Stimulated activated CD8-positive, alpha-beta memory T cell treated with anti-CD3 and anti-CD28 coated beads, Interleukin-12 subunit alpha, Interleukin-12 subunit beta, amount 100 ng/mL, for 24 hours (primary cell): ENCODE measurements around the gene THSD4.

Experiments used
- DNase-seq: peaks from one replicate; pipeline ENCODE4 v3.0.0-alpha.2; 2020; ENCODE audit errors: extremely low read depth

Gene THSD4

DNA sequence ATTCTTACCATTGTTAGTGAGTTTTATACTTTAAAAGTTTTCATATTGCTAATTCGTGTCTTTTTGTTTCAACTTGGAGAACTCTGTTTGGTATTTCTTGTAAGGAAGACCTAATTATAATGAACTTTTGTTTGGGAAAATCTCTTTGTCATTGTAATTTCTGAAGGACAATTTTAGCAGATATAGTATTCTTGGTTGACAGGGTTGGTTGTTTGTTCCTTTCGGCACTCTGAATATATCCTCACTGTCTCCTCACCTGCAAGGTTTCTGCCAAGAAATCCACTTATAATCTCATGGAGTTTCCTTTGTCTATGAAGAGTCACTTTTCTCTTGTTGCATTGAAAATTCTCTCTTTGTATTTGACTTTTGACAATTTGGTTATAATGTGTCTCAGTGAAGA, 469.9 kb downstream of the THSD4 start:
- no peak for DNase-seq

DNA sequence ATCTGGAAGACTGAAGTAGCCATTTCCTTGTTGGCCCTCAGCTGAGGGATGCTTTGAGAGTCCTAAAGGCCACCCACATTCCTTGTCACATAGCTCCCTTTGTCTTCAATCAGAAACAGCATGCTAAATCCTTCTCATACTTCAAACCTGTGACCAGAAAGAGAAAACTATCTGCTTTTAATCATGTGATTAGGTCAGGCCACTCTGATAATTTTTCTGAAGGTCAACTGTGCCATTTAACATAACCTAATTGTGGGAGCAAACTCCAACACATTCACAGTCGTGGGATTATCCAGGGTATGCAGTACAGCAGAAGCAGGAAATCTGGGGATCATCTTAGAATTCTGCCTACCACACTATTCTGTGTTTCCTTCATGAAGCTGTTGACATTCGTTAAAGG, 471.2 kb downstream of the THSD4 start:
- no peak for DNase-seq

DNA sequence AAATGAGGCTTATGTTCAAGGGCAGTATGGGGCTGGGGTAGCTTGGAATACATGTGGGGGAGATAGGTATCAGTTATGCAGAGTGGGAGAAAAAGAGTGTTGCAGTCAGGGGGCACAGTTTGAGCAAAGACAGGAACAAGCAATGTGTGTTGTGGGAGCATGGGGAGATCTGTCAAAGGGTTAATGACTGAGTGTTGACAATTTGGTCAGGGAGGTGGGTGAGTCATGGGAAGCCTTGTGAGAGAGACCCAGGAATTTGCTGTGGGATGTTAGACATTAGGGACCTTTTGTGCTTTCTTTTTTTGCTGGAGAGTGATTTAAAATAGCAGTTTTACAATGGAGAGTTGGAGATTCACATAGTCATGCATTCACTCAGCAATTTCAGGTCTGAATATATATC, 473.5 kb downstream of the THSD4 start:
- DNase-seq: no peak

DNA sequence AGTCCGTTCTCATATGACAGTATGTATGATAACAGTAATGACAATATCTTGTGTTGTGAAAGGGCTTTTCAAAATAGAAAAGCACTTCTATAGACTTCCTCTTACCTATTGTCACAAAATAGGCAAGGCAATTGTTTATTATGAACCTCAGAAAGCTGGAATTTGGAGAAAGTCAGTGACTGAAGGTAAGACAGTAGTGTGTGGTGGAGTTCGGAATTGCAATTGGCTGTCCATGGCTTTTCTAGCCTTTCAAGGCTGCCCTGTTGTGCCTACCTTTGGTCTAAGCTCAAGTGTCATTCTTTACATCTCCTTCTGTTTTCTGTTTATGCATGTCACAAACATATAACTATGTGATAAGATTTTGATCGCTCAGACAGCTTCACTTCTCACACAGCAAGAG, 475.8 kb downstream of the THSD4 start:
- DNase-seq: no peak

DNA sequence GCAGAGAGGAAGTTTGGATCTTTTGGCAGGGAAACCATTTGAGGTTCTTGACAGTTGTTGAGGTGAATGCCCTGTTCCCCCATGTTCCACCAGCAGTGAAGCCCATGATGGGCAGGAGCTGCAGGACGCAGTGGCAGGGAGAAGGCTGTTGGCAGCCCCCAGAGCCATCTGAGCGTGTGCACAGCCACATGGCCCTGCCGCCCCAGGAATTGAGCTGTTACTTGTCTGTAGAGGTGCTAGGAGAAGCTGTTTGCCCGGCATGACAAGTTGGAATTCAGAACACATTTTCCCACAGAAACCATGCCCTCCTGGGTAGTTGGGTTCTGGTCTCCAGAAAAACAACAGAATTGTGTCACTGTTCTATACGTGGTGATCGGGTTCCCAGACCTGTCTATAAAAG, 476.9 kb downstream of the THSD4 start:
- DNase-seq: no peak

DNA sequence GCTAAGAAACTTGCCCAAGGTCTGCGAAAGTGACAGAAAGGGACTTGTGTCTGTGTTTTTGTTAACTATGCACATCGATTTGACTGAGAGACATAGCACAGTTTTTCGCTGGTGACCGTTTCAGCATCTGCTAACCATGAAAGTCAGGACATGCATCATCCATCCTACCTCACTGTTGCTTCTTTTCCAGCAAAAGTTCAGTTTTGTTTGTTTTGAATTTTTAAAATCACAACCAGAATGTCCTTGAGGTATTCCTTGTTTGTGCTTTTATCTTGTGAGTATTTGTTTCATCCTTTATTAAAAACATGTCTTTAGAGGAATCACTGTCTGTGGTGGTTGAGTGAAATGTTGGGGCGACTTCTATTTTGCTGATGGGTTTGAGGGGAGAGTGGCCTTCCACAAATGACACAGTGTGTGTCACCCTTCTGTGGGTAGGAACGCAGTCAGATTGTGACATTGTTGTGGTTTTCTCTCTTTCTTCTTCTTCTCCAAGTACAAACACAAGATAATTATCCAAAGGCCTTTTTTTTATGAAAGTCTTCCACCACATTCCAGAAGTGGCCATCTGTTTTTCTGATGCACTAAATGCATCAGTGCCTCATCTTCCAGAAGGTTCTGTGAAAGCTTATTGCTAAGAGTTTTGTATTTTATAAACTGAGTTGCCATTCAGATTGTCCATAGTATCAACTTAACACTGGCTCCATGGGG, 480.7 kb downstream of the THSD4 start:
- no peak for DNase-seq

DNA sequence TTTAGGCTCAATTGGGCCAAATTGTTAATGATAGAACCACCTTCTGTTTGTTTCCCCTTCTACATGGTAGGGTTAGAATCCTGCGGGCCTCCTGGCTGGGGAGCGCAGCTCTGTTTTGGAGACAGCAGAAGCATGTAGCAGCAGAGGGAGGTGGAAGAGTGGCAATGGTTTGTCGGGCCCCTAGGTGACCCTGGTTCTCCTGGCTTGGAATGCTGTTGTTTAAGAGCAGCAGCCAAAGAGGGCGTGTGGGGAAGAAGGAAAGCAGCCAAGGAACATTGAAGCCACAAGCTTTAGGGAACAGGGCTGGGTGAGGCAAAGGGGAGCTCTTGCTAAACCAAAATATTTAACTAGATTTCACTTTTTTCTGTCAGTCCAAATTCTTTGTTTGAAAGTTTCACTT, 481.4 kb downstream of the THSD4 start:
- DNase-seq: no peak

DNA sequence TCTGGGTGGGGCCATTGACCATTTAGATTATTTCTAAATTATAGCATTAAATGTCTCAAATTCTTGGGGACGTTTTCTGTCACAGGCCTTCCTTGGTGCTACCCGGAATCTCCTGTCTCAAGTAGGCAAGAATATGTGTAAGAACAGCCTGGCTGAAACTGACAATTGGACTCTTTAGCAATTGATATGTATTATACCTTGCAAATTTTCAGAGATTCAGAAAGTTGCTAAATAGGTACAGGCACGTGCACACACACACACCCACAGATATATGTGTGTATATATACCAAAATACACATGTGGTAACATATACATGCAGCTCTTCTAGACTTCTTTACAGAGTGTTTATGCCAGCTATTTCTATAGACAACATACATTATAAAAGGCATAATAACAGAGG, 481.9 kb downstream of the THSD4 start:
- no peak for DNase-seq

DNA sequence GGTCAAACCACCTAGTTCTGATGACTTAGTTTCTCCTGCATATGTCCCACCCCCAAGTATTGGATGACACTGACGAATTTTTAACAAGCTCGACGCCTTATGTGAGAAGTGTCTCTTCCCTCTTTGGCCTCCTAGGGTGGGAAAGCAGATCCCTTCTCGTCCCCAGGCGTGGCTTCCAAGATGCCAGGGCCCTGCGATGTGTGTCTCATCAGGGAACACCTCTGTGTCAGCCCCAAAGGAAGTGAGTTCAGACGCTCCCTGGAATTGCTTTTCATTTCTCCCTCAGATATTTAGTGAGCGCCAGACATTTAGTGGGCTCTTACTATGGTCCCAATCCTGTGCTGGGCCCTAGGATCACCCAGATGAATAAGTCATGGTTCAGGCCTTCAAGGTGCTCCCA, 482.4 kb downstream of the THSD4 start:
- no peak for DNase-seq

DNA sequence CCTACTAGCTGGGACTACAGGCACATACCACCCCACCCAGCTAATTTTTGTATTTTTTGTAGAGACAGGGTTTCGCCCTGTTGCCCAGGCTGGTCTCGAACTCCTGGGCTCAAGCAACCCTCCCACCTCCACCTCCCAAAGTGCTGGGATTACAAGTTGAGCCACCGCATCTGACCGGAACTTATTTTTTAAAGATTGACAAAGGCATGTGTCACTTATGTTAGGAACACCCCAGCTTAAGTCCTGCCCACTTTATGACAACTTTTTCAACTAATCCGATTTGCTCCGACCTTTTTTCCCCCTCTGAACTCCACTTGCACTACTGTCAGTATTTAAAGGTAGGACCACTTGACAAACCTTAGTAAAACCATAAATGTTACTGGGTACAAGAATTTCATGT, 483.5 kb downstream of the THSD4 start:
- no peak for DNase-seq

DNA sequence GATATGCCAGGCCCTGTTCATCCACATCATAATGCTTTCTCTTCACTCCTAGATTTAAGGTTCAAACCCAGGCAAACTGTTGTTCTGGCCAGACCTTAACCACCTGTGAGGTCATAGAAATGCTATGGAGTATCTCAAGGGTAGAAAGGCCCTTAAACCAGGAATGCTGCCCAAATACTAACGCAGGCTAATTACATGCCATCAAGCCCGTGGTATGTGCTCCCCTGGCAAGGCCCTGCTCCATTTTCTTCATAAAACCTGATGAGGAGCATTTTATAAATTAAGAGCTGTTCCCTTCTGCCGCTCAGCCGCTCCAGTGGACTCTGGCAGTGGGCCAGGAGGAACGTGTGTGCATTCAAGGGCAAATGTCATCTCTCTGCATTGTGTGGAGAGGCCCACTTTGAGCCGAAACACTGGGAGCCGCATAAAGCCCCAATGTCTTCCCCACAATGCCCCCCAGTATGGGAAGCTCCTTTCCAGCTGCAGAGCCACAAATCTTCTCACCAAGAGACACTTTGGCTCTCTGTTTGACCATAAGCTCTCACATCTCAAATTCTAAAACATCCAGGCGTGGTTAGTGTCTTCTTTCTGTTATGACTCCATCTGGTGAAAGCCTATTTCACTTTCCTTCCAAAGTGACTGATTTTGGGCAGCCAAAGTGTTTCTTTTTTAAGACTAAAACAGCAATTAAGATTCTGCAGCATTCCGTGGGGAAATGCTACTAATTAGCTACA, 484.3 kb downstream of the THSD4 start:
- no peak for DNase-seq

DNA sequence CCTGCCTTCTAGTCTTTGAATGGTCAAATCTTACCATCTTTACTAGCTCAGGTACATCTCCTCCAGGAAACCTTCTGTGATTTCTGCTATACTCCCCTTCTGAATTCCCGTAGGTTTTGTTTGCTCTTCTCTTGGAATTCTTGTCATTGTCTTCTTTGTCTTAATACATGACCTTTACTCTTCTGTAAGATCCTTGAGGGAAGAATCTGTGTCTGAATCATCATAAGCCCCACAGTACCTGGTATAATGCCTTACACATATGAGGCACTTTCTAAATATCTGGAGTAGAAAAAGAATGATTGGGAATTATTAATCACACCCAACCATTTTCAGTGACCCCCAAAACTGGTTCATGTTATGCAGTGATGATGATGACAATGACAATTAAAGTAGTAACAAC, 485.0 kb downstream of the THSD4 start:
- DNase-seq: no peak

DNA sequence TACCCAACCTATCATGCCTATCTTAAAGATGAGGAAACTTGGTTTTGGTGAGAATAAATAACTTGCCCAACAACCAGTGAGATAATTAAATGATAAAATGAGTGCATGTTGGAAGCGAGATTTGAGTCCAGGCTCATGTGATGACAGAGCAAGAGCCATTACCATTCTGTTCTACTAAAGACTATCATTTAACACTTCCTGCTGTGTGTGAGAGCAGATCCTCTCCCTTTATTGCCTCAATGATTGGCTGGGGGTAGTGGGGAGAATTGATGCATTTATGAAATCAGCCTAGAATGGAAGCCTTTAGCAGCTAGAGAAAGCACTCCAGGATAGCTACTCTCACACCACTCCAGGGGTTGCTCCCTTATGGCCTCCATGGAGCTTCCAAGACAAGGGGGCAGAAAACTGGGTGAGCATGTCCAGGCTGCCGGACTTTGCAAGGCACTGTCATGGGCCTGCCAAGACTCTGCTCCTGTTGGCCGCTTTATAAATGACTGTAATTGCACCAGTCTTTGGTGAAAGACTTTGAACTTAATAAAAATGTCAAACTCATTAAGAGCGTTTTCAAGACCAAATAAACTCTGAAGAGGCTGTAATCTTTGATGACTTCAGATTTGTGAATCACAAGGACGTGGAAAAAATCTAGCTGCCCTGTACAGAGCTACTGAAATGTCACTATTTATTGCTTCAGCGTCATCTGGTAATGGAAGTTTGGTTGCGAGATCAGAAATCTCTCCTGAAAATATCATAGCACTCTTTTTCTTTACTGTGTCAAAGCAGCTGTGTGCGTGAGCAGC, 486.0 kb downstream of the THSD4 start:
- no peak for DNase-seq

DNA sequence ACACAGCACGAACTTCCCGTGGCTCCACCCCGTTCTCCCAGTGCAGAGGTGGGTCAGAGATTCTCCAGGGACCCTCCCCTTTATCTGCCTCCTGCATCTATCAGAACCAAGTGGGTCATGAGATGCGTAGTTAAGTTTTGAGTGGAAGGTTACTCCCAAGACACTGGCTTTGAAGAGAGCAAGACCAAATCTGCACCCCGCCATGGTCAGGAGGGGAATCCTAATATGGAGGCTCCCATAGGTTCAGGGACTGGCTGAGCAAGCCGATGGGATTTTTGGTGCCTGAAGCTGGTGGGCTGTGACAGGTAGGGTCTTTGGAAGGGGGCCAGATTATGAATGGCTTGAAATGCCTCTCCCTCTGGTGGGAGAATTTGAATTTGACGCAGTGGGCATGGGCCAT, 488.1 kb downstream of the THSD4 start:
- no peak for DNase-seq

DNA sequence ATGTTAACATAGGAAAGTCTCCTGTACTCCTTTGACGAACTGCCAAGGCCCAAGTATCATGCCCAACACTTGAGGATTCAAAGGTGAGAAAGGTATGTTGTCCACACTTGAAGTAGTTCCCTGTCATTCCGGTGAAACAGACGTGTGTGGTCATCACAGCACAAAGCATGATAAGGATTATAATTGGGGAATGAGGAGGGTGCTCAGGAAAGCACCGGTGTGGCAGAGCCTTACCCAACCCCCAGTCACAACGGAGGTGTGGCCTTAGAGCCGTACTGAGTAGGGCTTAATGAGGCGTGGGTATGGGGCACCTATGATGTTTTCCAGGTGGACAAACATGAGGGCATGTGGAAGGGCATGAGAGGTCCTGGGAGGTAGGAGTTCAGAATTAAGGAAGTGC, 492.1 kb downstream of the THSD4 start:
- no peak for DNase-seq

DNA sequence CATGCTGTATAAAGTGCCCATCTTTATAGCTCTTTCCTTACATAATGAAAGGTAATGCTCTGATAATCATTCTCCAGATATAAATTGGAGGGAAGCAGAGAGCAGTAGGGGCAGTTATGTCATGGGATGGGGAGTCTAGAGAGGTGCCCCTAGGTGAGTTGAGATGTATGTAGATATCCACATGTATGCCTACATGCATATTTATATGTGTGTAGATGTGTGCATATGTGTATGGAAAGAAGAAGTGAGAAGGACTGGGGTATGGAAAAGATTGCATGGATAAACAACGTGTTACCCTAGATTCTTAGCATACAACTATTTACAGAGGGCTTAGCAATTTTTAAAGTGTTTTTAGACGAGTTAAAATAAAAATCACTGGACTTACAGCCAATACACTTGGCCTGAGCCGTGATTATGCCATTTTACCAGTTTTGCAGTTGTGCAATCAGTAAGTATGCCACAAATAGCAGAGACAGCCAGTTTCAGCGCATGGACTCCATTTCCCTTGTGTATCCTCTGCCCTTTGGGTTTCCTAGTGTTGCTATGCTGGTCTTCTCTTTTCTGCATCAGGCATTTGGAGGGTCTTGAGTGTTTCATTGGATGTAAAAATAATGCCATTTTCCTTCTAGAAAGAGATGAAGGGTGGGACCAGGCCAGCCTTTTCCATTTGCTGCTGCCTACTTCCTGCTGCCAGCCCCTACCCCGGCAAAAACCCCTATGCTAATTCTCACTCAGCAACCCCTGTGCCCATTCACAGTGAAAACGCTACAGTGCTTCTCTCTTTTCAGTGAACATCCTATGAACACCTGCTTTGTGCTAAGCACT, 495.7 kb downstream of the THSD4 start:
- DNase-seq: no peak

DNA sequence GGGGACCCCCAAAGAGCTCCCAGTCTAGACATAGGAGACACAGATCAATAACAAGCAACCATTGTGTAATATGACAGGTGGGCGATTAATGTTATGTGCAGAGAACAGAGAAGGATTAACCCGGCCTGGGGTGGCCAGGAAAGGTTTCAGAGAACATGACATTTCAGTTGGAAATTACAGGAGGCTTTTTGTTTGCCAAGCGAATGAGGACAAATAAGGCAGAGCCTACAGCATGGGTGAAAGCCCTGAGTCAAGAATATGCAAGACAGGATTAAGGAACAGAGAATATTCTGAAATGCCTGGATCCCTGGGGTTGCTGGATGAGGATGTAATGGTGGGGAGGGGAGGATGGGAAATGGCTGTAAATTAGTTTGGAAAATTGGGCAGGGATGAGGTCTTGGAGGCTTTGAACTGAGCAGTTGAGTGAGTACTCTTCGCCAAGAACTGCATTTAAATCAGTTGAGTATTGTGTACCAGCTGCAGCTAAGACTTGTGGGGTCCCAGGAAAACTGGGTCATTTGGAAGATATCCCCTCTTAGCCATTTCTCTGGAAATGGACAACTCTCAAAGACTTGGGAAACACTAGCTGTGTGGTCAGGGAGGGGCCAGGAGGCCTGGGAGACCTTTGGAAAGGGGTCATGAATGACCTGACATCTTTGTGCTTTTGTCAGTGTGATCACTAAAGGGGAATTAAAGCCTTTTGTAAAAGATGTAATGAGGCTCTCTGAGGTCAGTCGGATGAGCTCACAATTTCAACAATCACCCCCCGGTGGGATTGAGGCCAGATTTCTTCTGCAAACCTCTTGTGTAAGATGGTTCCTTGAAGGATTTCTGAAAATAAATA, 496.5 kb downstream of the THSD4 start:
- no peak for DNase-seq

DNA sequence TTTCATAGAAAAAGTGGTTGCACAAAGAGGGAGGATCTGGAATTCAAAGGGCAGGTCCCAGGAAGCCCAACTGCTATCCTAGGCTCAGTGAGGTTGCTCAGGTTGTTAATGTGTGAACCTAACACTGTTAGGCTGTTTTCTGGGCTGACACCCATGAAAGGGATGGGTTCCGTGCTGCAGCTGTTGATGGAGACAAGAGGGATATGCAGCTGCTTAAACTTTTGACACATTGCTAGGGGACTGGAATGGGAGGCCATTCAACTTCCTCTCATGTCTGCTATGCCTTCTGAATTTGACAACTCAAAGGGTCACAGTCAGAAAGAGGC, 497.1 kb downstream of the THSD4 start:
- DNase-seq: no peak

DNA sequence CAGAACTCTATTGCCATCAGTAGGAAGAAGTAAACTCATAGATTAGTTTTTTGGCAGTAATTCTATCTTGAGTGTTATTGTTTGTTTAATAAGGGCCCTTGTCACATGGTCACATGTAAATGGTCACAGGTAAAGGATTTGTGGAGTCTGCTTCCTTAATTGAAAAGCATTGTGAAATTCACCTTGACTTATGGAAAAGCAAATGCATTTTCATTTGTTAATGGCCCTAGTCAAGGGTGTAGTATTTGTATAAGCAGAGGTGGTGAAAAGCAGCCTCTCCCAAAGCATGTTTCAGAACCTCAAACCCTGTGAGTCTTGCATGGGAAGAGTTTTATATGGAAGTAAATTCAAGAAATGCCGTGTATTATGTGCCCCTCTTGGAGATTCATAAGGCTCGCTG, 497.6 kb downstream of the THSD4 start:
- DNase-seq: no peak

DNA sequence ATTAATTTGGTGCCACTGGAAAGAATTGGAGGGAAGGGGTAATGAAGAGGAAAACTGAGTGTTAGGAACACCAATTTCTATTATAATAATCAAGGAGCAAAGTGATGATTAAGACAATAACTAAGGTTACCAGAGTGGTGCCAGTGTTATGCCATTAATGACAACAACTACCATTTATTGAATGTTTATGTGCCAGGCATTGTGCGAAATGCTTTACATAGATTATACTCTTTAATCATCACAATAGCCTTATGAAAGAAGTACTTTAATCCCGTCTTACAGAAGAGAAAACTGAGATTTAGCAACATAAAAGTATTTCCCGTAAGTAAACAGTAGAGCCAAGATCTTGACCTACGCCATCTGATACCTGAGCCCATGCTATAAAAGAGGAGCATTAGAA, 507.8 kb downstream of the THSD4 start:
- no peak for DNase-seq

DNA sequence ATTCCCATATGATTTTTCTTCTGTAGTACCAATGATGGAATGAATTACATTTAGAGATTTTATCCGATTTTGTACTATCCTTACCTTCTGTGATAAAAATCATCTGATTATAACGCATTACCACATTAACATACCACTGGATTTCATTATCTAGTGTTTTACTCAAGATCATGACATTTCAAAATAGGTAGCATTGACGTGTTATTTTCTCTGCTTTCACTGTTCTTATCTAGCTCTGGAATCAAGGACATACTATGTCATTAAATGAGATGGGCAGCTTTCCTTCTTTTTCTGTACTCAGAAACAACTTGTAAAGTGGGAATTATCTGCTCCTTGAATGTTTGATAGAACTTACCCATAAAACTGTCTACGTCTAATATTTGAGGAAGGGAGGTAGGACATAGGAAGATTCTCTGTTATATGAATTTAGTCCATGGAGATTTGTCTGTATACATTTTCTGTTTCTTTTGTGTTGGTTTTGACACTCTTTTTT, 511.4 kb downstream of the THSD4 start:
- DNase-seq: no peak
